Mucosa of gallbladder (tissue), 1 donor: ENCODE results near the gene TEN1. TPM values are rescaled to one million over a fixed set of nuclear protein-coding genes. Genes with fewer than 3 reads are reported as not detected.
"Not testable (repeated sequence)": the region's sequence is repeated elsewhere in the genome, so short reads cannot be mapped to it uniquely, and the experiment has no call there.

Experiments used
- DNase-seq: peaks from one replicate; pipeline ENCODE4 v3.0.0-alpha.2; 2020; ENCODE audit warnings: low spot score
- total RNA-seq: library from RNA; stranded (reverse); gene quantifications from one replicate; pipeline ENCODE4 v1.2.1, GENCODE V29; 2021
- donor health status: DM: no; HTN: no; CAD: no.

Gene TEN1
- total RNA-seq = 22.9 TPM

- DNase-seq = peak; percentile 97
Observed at GRCh38 chr17:75978938-75979704, at the start of gene TEN1, which contains the start of gene ACOX1. TSS of gene TEN1 (plus strand) at chr17:75979240. CDS start at chr17:75986193, 6,953 bp downstream. TSS of gene ACOX1 (minus strand) at chr17:75979166. CDS start at chr17:75979073, 93 bp downstream.

GRCh38 chr17:75931062-75931461 is 48.0 kb upstream of the TEN1 start:
- no peak for DNase-seq

- no peak for DNase-seq
Observed at GRCh38 chr17:75932852-75933251, 46.2 kb upstream of the TEN1 start.

- DNase-seq = no peak
Observed at GRCh38 chr17:75933808-75934207, 45.2 kb upstream of the TEN1 start.

- no peak for DNase-seq
Observed at GRCh38 chr17:75937652-75938051, 41.4 kb upstream of the TEN1 start.

GRCh38 chr17:75940727-75941441 is 38.2 kb upstream of the TEN1 start, which contains the start of gene FBF1:
TSS of gene FBF1 (minus strand) at chr17:75941042. CDS start at chr17:75938149, 2,893 bp downstream.
- DNase-seq = peak; percentile 95

GRCh38 chr17:75941442-75941819 is 37.6 kb upstream of the TEN1 start:
- no peak for DNase-seq

- DNase-seq = no peak
Observed at GRCh38 chr17:75942473-75942872, 36.6 kb upstream of the TEN1 start.

- DNase-seq = no peak
Observed at GRCh38 chr17:75943491-75943890, 35.5 kb upstream of the TEN1 start.

- DNase-seq = no peak
Observed at GRCh38 chr17:75945211-75945610, 33.8 kb upstream of the TEN1 start.

GRCh38 chr17:75950421-75950820 is 28.6 kb upstream of the TEN1 start:
- DNase-seq = no peak

- DNase-seq = no peak
Observed at GRCh38 chr17:75950855-75951554, 28.0 kb upstream of the TEN1 start.

- no peak for DNase-seq
Observed at GRCh38 chr17:75959051-75959838, 19.8 kb upstream of the TEN1 start.

- no peak for DNase-seq
Observed at GRCh38 chr17:75959839-75960511, 19.1 kb upstream of the TEN1 start.

- DNase-seq = no peak
Observed at GRCh38 chr17:75965468-75965867, 13.6 kb upstream of the TEN1 start.

- not testable (repeated sequence) for DNase-seq
Observed at GRCh38 chr17:75969044-75969443, 10.0 kb upstream of the TEN1 start.

GRCh38 chr17:75970011-75970523 is 9.0 kb upstream of the TEN1 start:
- no peak for DNase-seq

- DNase-seq = no peak
Observed at GRCh38 chr17:75970626-75971025, 8.4 kb upstream of the TEN1 start.

- not testable (repeated sequence) for DNase-seq
Observed at GRCh38 chr17:75975187-75975586, 3.9 kb upstream of the TEN1 start.

GRCh38 chr17:75975757-75976174 is 3.3 kb upstream of the TEN1 start:
- DNase-seq = no peak
